SU-DHL-6 (cell line): Measurements from ENCODE around the gene ST3GAL3.

ENCODE experiments used
- H2AFZ ChIP-seq: fragments of 200-600 bp; sonication (generic); 2 replicates; pipeline ENCODE4 v1.6.1; 2014; ENCODE audit warnings: low read depth, mild to moderate bottlenecking, moderate library complexity, mixed read lengths, antibody characterized with exemption, low read length; ENCODE audit not compliant: severe bottlenecking
- H3F3A ChIP-seq: fragments of 200-600 bp; shearing (Covaris generic); 2 replicates; pipeline ENCODE4 v1.6.0; 2016; ENCODE audit warnings: antibody characterized with exemption, mild to moderate bottlenecking; ENCODE audit not compliant: insufficient read depth
- H3K27ac ChIP-seq: fragments of 200-600 bp; sonication (generic); 2 replicates; pipeline ENCODE4 v1.5.1; 2016; ENCODE audit warnings: low read depth, mild to moderate bottlenecking, low read length, moderate library complexity, mixed read lengths
- H3K27me3 ChIP-seq: fragments of 200-600 bp; sonication (generic), shearing (Covaris generic); 2 replicates; pipeline ENCODE4 v1.6.0; 2014; ENCODE audit warnings: mild to moderate bottlenecking, low read length
- H3K36me3 ChIP-seq: fragments of 200-600 bp; sonication (generic); 2 replicates; pipeline ENCODE4 v1.6.1; 2014; ENCODE audit warnings: mild to moderate bottlenecking, low read length, mixed read lengths
- H3K4me2 ChIP-seq: fragments of 300-600, 200-600 bp; shearing (Covaris generic), sonication (generic); 2 replicates; pipeline ENCODE4 v1.6.0; 2014; ENCODE audit warnings: low read length, low read depth, mild to moderate bottlenecking; ENCODE audit not compliant: poor library complexity, severe bottlenecking
- H3K4me3 ChIP-seq: fragments of 200-600 bp; sonication (generic); 2 replicates; pipeline ENCODE4 v1.5.1; 2014; ENCODE audit warnings: antibody characterized with exemption, low read length, mild to moderate bottlenecking, mixed read lengths; ENCODE audit not compliant: insufficient read depth, poor library complexity, severe bottlenecking
- H3K79me2 ChIP-seq: fragments of 200-600 bp; sonication (generic); 2 replicates; pipeline ENCODE4 v1.6.1; 2014; ENCODE audit warnings: mild to moderate bottlenecking, low read length, moderate library complexity; ENCODE audit not compliant: insufficient read depth
- H3K9ac ChIP-seq: fragments of 200-600 bp; sonication (generic); 2 replicates; pipeline ENCODE4 v1.7.0; 2014; ENCODE audit warnings: mild to moderate bottlenecking, low read length
- H3K9me2 ChIP-seq: fragments of 200-600 bp; sonication (generic); replicated peaks from 2 replicates; pipeline ENCODE4 v1.6.1; 2014; ENCODE audit warnings: low read length; ENCODE audit not compliant: insufficient read depth
- H3K9me3 ChIP-seq: fragments of 200-600 bp; sonication (generic); 2 replicates; pipeline ENCODE4 v1.6.1; 2014; ENCODE audit warnings: low read length, mixed read lengths; ENCODE audit not compliant: insufficient read depth
- H4K20me1 ChIP-seq: fragments of 200-600 bp; sonication (generic); 2 replicates; pipeline ENCODE4 v1.6.1; 2014; ENCODE audit warnings: low read depth, mild to moderate bottlenecking, antibody characterized with exemption, low read length, moderate library complexity, mixed read lengths
- CTCF ChIP-seq: fragments of 200-600 bp; sonication (generic); IDR thresholded peaks from one replicate; pipeline ENCODE4 v1.5.1; 2017; ENCODE audit warnings: antibody characterized with exemption, mild to moderate bottlenecking, low read length, moderate library complexity; ENCODE audit not compliant: insufficient read depth, poor library complexity, severe bottlenecking
- EZH2phosphoT487 ChIP-seq: fragments of 200-600 bp; sonication (generic), shearing (Covaris generic); conservative IDR thresholded peaks from 2 replicates; pipeline ENCODE4 v1.6.1; 2018; ENCODE audit warnings: mild to moderate bottlenecking, antibody characterized with exemption, low read length, moderate library complexity, mixed read lengths

Gene ST3GAL3

DNA sequence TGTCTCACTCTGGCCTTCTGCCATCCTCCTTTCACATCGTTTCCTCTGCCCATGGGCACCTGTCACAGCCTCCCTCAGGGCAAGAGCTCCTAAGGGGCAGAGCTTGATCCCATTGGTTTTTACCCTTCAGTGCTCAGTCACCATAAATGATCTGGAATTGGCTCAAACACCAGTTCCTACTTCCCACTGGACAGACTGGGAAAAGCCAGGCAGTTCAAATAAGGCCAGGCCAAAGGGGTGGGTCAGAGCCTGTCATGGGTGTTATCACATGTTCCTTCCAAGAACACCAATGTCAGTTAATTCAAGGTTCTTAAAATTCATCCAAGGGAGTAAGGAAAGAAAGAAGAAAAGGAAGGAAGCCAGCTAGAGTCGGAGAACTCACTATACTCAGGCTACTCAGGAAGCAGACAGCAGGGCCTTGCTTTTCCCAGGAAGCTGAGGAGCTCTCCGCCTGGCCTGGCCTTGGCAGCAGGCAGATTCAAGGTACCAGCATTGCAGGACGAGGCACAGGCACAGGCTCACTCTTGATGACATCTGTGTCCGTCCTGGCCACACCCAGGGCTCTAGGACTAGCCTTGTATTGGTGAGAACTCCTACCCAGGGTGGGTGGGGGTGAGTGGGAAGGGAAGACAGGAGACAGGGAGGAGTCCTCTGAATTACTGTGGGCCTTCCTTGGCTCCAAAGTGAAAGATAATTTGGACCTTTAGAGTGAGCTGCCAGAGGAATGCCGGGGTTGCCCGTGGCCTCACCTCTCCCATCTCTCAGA is 194.0 kb downstream of the ST3GAL3 start:
- H3K36me3 ChIP-seq, result no peaks in the 10 kb centered on the region
- no peak overlapping the region for H3K9ac ChIP-seq
- no peaks in the 10 kb centered on the region for H3K27me3 ChIP-seq
- no peaks in the 10 kb centered on the region for H3F3A ChIP-seq
- no peaks in the 10 kb centered on the region for H3K79me2 ChIP-seq
- no peak overlapping the region for H3K4me3 ChIP-seq
- no peaks in the 10 kb centered on the region for H4K20me1 ChIP-seq
- TF ChIP-seq CTCF, result no peak
- no peak for TF ChIP-seq EZH2phosphoT487
- no peak overlapping the region for H2AFZ ChIP-seq
- no peaks in the 10 kb centered on the region for H3K9me2 ChIP-seq
- H3K9me3 ChIP-seq, result no peaks in the 10 kb centered on the region
- no peak overlapping the region for H3K4me2 ChIP-seq
- H3K27ac ChIP-seq, result no peak overlapping the region

GRCh38 chr1:43902058-43902831 is 194.9 kb downstream of the ST3GAL3 start:
- no peak overlapping the region for H3K4me3 ChIP-seq
- no peaks in the 10 kb centered on the region for H3K27me3 ChIP-seq
- H3K79me2 ChIP-seq, result no peaks in the 10 kb centered on the region
- no peaks in the 10 kb centered on the region for H4K20me1 ChIP-seq
- no peak overlapping the region for H3K4me2 ChIP-seq
- no peak overlapping the region for H3K27ac ChIP-seq
- no peak overlapping the region for H2AFZ ChIP-seq
- H3K36me3 ChIP-seq, result no peaks in the 10 kb centered on the region
- no peaks in the 10 kb centered on the region for H3K9me3 ChIP-seq
- TF ChIP-seq CTCF (no peak), EZH2phosphoT487 (no peak)
- no peak overlapping the region for H3K9ac ChIP-seq
- no peaks in the 10 kb centered on the region for H3F3A ChIP-seq
- H3K9me2 ChIP-seq, result no peaks in the 10 kb centered on the region

DNA sequence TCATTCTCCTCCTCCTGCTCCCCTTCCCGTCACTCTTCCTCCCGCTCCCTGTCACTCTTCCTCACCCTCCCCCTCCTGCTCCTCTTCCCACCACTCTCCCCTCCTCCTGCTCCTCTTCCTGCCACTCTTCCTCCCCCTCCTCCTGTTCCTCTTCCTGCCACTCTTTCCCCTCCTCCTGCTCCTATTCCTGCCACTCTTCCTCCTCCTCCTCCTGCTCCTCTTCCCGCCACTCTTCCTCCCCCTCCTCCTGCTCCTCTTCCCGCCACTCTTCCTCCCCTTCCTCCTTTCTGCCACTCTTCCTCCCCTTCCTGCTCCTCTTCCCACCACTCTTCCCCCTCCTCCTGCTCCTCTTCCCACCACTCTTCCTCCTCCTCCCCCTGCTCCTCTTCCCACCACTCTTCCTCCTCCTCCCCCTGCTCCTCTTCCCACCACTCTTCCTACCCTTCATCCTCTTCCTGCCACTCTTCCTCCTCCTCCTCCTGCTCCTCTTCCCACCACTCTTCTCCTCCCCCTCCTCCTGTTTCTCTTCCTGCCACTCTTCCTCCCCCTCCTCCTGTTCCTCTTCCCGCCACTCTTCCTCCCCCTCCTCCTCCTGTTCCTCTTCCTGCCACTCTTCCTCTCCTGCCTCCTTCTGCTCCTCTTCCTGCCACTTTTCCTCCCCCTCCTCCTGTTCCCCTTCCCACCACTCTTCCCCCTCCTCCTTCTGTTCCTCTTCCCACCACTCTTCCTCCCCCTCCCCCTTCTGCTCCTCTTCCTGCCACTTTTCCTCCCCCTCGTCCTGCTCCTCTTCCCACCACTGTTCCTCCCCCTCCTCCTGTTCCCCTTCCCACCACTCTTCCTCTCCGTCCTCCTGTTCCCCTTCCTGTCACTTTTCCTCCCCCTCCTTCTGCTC is 197.6 kb downstream of the ST3GAL3 start:
- no peaks in the 10 kb centered on the region for H3K36me3 ChIP-seq
- H3K9me3 ChIP-seq, result no peaks in the 10 kb centered on the region
- H3K79me2 ChIP-seq, result no peaks in the 10 kb centered on the region
- no peak overlapping the region for H3K4me3 ChIP-seq
- no peaks in the 10 kb centered on the region for H3K9me2 ChIP-seq
- TF ChIP-seq CTCF (no peak), EZH2phosphoT487 (no peak)
- no peak overlapping the region for H3K9ac ChIP-seq
- H3F3A ChIP-seq, result no peaks in the 10 kb centered on the region
- H3K27me3 ChIP-seq, result no peaks in the 10 kb centered on the region
- H2AFZ ChIP-seq, result no peak overlapping the region
- no peaks in the 10 kb centered on the region for H4K20me1 ChIP-seq
- H3K27ac ChIP-seq, result no peak overlapping the region
- H3K4me2 ChIP-seq, result no peak overlapping the region
